ENCODE results near the gene XPOT. TPM values are rescaled to one million over a fixed set of nuclear protein-coding genes. Genes with fewer than 3 reads are reported as not detected.

The XPOT gene
- total RNA-seq, 1 experiment from 2014 or later = 130 TPM

DNA sequence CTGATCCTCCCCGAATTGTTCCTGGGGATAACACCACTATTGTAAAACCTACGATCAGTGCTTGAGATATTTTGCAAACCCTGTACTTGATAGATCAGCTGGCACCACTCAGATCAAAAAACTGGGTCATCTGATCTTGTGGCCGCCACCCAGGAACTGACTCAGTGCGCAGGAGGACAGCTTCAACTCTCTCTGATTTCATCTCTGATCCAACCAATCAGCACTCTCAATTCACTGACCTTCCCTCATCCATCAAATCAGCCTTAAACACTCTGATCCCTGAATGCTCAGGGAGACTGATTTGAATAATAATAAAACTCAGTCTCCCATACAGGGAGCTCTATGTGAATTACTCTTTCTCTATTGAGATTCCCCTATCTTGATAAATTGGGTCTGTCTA, 4.2 kb upstream of the XPOT start:
- peak overlapping the region; percentile 4 to 35; a peak in 4 of 5 replicates for H3K4me3 Mint-ChIP-seq
- Histone ChIP-seq H3K4me2 (ENCODE audit: insufficient read depth, insufficient read length, low read length) (no peak overlapping the region), H2AFZ (ENCODE audit: low read length) (no peak overlapping the region)

More for the DNA sequence above, 4.2 kb upstream of the XPOT start:
- Mint-ChIP-seq H3K36me3 (ENCODE audit: insufficient read depth in 1 of 3, low read depth in 3 of 3) (peaks cover 0 to 1% (median 0%) of the 10 kb centered on the region in 3 experiments; a peak in 1 of 7 replicates), H3K27ac (peak overlapping the region; percentile 39 to 95 (median 85); a peak in 6 of 7 replicates), H3K9me3 (no peaks in the 10 kb centered on the region), H3K27me3 (ENCODE audit: low read depth) (no peaks in the 10 kb centered on the region), H3K4me1 (peaks cover 14 to 16% of the 10 kb centered on the region in 2 experiments)
- Histone ChIP-seq H4K91ac (ENCODE audit: insufficient read length, low read depth, low read length) (no peak overlapping the region), H3K9me3 (ENCODE audit: control insufficient read depth, low read depth, low read length) (no peaks in the 10 kb centered on the region), H3K9ac (ENCODE audit: extremely low read depth, insufficient read length, low read length) (no peak overlapping the region), H3K27ac (ENCODE audit: insufficient read length, low read depth, low read length) (no peak overlapping the region), H2BK15ac (ENCODE audit: low read depth, low read length) (no peak overlapping the region), H4K20me1 (ENCODE audit: control insufficient read depth, insufficient read depth, insufficient read length) (no peaks in the 10 kb centered on the region), H3K79me1 (ENCODE audit: insufficient read depth, low read depth, low read length, poor library complexity, severe bottlenecking) (no peaks in the 10 kb centered on the region), H3K4ac (ENCODE audit: low read depth, low read length) (no peak overlapping the region), H3K4me1 (ENCODE audit: insufficient read depth, low read length) (peaks cover 3% of the 10 kb centered on the region; the same call in 1 of the 2 replicates), H2BK5ac (ENCODE audit: insufficient read length, low read length) (no peak overlapping the region), H2BK120ac (ENCODE audit: low read depth, low read length, poor library complexity, severe bottlenecking) (no peak overlapping the region), H4K8ac (replicated peaks; ENCODE audit: insufficient read length, low read depth, low read length) (no peak overlapping the region), H3K23me2 (ENCODE audit: insufficient read length, low read depth, low read length, poor library complexity, severe bottlenecking) (peaks cover 1% of the 10 kb centered on the region), H3K79me2 (ENCODE audit: insufficient read depth, low read length) (no peaks in the 10 kb centered on the region), H3K18ac (ENCODE audit: insufficient read length, low read depth, low read length) (no peak overlapping the region), H3T11ph (ENCODE audit: low read length) (no peak overlapping the region), H4K5ac (ENCODE audit: insufficient read length, low read depth, low read length) (no peak overlapping the region), H3K56ac (ENCODE audit: insufficient read length, low read depth, low read length) (no peak overlapping the region), H2BK20ac (ENCODE audit: low read depth, low read length, poor library complexity, severe bottlenecking) (no peak overlapping the region), H3K27me3 (ENCODE audit: insufficient read depth, low read length) (no peaks in the 10 kb centered on the region), H3K14ac (ENCODE audit: insufficient read depth, low read length) (no peak overlapping the region), H3K23ac (ENCODE audit: insufficient read length, low read depth, low read length) (no peak overlapping the region), H2AK5ac (ENCODE audit: insufficient read length, low read length) (no peak overlapping the region), H2BK12ac (ENCODE audit: insufficient read length, low read depth, low read length) (no peak overlapping the region)
- TF ChIP-seq, protein P1, sequence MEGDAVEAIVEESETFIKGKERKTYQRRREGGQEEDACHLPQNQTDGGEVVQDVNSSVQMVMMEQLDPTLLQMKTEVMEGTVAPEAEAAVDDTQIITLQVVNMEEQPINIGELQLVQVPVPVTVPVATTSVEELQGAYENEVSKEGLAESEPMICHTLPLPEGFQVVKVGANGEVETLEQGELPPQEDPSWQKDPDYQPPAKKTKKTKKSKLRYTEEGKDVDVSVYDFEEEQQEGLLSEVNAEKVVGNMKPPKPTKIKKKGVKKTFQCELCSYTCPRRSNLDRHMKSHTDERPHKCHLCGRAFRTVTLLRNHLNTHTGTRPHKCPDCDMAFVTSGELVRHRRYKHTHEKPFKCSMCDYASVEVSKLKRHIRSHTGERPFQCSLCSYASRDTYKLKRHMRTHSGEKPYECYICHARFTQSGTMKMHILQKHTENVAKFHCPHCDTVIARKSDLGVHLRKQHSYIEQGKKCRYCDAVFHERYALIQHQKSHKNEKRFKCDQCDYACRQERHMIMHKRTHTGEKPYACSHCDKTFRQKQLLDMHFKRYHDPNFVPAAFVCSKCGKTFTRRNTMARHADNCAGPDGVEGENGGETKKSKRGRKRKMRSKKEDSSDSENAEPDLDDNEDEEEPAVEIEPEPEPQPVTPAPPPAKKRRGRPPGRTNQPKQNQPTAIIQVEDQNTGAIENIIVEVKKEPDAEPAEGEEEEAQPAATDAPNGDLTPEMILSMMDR (conservative IDR thresholded peaks at IDR 0.05) = no peak
- DNase-seq = peak; percentile 52
- WGBS (ENCODE audit: extremely low coverage, insufficient read length, low lambda C conversion rate) = no CpG with 5 or more reads among the region's 4 CpGs
